ENCODE results near the gene CXCL10. TPM values are rescaled to one million over a fixed set of nuclear protein-coding genes. Genes with fewer than 3 reads are reported as not detected.
A peak's percentile ranks its signal among the peaks of the same experiment; 100 is the strongest.

Gene CXCL10
- total RNA-seq, 4 donors from 2014 or later, result 0.35 to 8.9 (median 0.55) TPM

DNA sequence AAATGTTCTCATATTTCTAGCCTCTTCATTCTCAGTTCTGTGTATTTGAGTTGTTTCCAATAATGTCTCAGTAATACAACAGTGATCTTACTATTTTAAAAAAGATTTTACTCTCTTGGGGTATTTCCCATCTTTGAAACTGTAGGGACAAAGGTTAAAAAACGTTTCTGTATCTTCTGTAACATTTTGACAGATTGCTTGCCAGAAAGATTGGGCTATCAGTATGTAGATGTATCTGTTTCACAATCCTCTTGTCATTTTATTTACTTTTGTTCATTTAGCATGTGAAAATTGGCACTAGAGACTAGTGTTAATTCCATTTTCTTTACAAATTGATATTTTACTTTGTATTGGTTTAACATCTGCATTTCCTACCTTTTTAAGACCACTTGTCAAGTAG lies 9.8 kb downstream of the CXCL10 start:
- WGBS, 2 donors, result 6% methylated on average over 1 of the region's 1 CpG
- Histone ChIP-seq H3K4me1 (peaks cover 6 to 20% (median 13%) of the 10 kb centered on the region in 3 donors), H3K36me3 (no peaks in the 10 kb centered on the region), H3K27me3 (no peaks in the 10 kb centered on the region), H3K9me3 (no peaks in the 10 kb centered on the region), H3K4me3 (no peak overlapping the region), H3K27ac (no peak overlapping the region)
- intact Hi-C loops (cut with DNase I), result no loop called here
- TF ChIP-seq POLR2A (IDR thresholded peaks at IDR 0.05) (no peak), CTCF (IDR thresholded peaks at IDR 0.05) (no peak)
- DNase-seq, result no peak

- Histone ChIP-seq H3K4me1 (peaks cover 6 to 20% (median 13%) of the 10 kb centered on the region in 3 donors), H3K9me3 (no peaks in the 10 kb centered on the region), H3K27me3 (no peaks in the 10 kb centered on the region), H3K4me3 (peak overlapping the region in 1 of 4 donors; percentile 20), H3K36me3 (no peaks in the 10 kb centered on the region), H3K27ac (peak overlapping the region; percentile 6 to 74 (median 65))
- DNase-seq, result no peak
- no peak for TF ChIP-seq CTCF (IDR thresholded peaks at IDR 0.05)
- no peak for TF ChIP-seq POLR2A (IDR thresholded peaks at IDR 0.05)
- WGBS, 2 donors, result 20 to 25% methylated on average over 1 of the region's 1 CpG
- intact Hi-C loops (cut with DNase I), result no loop called here
Measured at GRCh38 chr4:76012388-76012801, 10.9 kb downstream of the CXCL10 start.

- no peak for DNase-seq
- WGBS, 2 donors, result 13 to 15% methylated on average over 10 to 13 of the region's 13 CpGs
- Histone ChIP-seq H3K27me3 (no peaks in the 10 kb centered on the region), H3K36me3 (no peaks in the 10 kb centered on the region), H3K9me3 (no peaks in the 10 kb centered on the region), H3K4me1 (peaks cover 6 to 20% (median 13%) of the 10 kb centered on the region in 3 donors), H3K4me3 (peak overlapping the region in 3 of 4 donors; percentile 20 to 48 (median 20)), H3K27ac (peak overlapping the region; percentile 6 to 74 (median 65))
- no peak for TF ChIP-seq POLR2A (IDR thresholded peaks at IDR 0.05)
- no peak for TF ChIP-seq CTCF (IDR thresholded peaks at IDR 0.05)
- intact Hi-C loops (cut with DNase I), result no loop called here
Measured at GRCh38 chr4:76011700-76012387, 11.5 kb downstream of the CXCL10 start.

DNA sequence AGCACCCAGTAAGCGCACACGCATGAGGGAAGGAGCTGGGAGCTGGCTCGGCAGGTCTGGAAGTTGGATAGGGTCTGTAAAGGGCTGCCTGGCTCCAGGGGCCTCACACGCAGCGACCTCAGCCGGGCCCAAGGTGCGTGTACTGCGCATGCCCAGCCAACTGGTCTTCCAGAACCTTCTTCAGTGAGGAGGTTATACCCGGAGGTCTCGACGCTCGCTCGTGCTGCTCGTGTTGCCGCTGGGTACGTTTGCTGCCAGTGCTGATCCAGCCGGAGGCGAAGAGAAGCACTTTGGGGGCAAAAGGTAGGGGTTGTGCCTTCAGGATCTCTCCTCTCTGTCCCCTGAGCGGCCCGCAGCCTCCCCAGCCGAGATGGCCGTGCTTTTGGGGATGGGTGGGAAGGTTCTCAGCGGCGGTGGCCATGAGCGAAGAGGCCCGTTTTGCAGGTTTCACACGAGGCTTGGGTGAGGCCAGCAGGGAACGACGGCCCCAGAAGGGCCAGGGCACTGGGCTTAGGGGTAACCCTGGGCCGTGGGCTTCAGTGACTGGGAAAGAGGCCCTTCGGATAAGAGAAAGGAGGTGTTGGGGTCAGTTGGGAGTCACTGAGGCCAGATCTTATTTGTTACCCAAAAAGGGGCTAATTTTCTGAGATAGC lies 12.2 kb downstream of the CXCL10 start:
- Histone ChIP-seq H3K27me3 (no peaks in the 10 kb centered on the region), H3K4me3 (peak overlapping the region in 1 of 4 donors; percentile 20), H3K36me3 (no peaks in the 10 kb centered on the region), H3K27ac (peak overlapping the region in 3 of 4 donors; percentile 64 to 74 (median 66)), H3K9me3 (no peaks in the 10 kb centered on the region), H3K4me1 (peaks cover 6 to 20% (median 13%) of the 10 kb centered on the region in 3 donors)
- DNase-seq, result no peak
- intact Hi-C loops (cut with DNase I), result no loop called here
- no peak for TF ChIP-seq CTCF (IDR thresholded peaks at IDR 0.05)
- no peak for TF ChIP-seq POLR2A (IDR thresholded peaks at IDR 0.05)
- 90 to 91% methylated on average over 2 to 9 of the region's 31 CpGs for WGBS, 2 donors

- intact Hi-C loops (cut with DNase I), result no loop called here
- H3K36me3 ChIP-seq, result no peaks in the 10 kb centered on the region
- no peak overlapping the region for H3K4me3 ChIP-seq
- H3K9me3 ChIP-seq, result no peaks in the 10 kb centered on the region
- H3K4me1 ChIP-seq, result peaks cover 6 to 20% (median 13%) of the 10 kb centered on the region in 3 donors
- no peak for TF ChIP-seq POLR2A (IDR thresholded peaks at IDR 0.05)
- no peak for TF ChIP-seq CTCF (IDR thresholded peaks at IDR 0.05)
- H3K27ac ChIP-seq, result no peak overlapping the region
- DNase-seq, result no peak
- 95 to 96% methylated on average over 13 of the region's 13 CpGs for WGBS, 2 donors
- no peaks in the 10 kb centered on the region for H3K27me3 ChIP-seq
Measured at GRCh38 chr4:76010576-76010975, 12.7 kb downstream of the CXCL10 start.
